ENCODE measurements around the gene PAAF1. TPM values are rescaled to one million over a fixed set of nuclear protein-coding genes. Genes with fewer than 3 reads are reported as not detected.

Gene PAAF1
- total and polyA plus RNA-seq, 2 experiments from 2014 or later, result 13.6 to 18.1 TPM

- TF ChIP-seq, protein P1, sequence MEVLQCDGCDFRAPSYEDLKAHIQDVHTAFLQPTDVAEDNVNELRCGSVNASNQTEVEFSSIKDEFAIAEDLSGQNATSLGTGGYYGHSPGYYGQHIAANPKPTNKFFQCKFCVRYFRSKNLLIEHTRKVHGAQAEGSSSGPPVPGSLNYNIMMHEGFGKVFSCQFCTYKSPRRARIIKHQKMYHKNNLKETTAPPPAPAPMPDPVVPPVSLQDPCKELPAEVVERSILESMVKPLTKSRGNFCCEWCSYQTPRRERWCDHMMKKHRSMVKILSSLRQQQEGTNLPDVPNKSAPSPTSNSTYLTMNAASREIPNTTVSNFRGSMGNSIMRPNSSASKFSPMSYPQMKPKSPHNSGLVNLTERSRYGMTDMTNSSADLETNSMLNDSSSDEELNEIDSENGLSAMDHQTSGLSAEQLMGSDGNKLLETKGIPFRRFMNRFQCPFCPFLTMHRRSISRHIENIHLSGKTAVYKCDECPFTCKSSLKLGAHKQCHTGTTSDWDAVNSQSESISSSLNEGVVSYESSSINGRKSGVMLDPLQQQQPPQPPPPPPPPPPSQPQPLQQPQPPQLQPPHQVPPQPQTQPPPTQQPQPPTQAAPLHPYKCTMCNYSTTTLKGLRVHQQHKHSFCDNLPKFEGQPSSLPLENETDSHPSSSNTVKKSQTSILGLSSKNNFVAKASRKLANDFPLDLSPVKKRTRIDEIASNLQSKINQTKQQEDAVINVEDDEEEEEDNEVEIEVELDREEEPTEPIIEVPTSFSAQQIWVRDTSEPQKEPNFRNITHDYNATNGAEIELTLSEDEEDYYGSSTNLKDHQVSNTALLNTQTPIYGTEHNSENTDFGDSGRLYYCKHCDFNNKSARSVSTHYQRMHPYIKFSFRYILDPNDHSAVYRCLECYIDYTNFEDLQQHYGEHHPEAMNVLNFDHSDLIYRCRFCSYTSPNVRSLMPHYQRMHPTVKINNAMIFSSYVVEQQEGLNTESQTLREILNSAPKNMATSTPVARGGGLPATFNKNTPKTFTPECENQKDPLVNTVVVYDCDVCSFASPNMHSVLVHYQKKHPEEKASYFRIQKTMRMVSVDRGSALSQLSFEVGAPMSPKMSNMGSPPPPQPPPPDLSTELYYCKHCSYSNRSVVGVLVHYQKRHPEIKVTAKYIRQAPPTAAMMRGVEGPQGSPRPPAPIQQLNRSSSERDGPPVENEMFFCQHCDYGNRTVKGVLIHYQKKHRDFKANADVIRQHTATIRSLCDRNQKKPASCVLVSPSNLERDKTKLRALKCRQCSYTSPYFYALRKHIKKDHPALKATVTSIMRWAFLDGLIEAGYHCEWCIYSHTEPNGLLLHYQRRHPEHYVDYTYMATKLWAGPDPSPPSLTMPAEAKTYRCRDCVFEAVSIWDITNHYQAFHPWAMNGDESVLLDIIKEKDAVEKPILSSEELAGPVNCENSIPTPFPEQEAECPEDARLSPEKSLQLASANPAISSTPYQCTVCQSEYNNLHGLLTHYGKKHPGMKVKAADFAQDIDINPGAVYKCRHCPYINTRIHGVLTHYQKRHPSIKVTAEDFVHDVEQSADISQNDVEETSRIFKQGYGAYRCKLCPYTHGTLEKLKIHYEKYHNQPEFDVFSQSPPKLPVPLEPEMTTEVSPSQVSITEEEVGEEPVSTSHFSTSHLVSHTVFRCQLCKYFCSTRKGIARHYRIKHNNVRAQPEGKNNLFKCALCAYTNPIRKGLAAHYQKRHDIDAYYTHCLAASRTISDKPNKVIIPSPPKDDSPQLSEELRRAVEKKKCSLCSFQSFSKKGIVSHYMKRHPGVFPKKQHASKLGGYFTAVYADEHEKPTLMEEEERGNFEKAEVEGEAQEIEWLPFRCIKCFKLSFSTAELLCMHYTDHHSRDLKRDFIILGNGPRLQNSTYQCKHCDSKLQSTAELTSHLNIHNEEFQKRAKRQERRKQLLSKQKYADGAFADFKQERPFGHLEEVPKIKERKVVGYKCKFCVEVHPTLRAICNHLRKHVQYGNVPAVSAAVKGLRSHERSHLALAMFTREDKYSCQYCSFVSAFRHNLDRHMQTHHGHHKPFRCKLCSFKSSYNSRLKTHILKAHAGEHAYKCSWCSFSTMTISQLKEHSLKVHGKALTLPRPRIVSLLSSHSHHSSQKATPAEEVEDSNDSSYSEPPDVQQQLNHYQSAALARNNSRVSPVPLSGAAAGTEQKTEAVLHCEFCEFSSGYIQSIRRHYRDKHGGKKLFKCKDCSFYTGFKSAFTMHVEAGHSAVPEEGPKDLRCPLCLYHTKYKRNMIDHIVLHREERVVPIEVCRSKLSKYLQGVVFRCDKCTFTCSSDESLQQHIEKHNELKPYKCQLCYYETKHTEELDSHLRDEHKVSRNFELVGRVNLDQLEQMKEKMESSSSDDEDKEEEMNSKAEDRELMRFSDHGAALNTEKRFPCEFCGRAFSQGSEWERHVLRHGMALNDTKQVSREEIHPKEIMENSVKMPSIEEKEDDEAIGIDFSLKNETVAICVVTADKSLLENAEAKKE (CRISPR knock-in tag; IDR thresholded peaks at IDR 0.05), result no peak
- no peak for TF ChIP-seq JUNB (IDR thresholded peaks at IDR 0.05; ENCODE audit: unreplicated experiment)
Measured at GRCh38 chr11:73888244-73888643, 11.4 kb downstream of the PAAF1 start (continued).

- Mint-ChIP-seq H3K27ac (no peak overlapping the region), H3K36me3 (ENCODE audit: low read depth) (peaks cover 9% of the 10 kb centered on the region), H3K27me3 (ENCODE audit: insufficient read depth, low read depth, poor library complexity) (peaks cover 2% of the 10 kb centered on the region), H3K9me3 (no peaks in the 10 kb centered on the region), H3K4me1 (no peaks in the 10 kb centered on the region), H3K4me3 (no peak overlapping the region)
- no peaks in the 10 kb centered on the region for H3K4me1 ChIP-seq (ENCODE audit: insufficient read depth)
- H3F3A ChIP-seq (replicated peaks; ENCODE audit: low read depth), result no peaks in the 10 kb centered on the region
- no peaks in the 10 kb centered on the region; the same call in 1 of the 2 replicates for H4K20me1 ChIP-seq (replicated peaks; ENCODE audit: insufficient read depth)
- H3K27ac ChIP-seq (ENCODE audit: low read depth), result no peak overlapping the region
- DNase-seq (ENCODE audit: low spot score) (no peak), ATAC-seq (no peak)
- peaks cover 6% of the 10 kb centered on the region; the same call in 1 of the 2 replicates for H3K36me3 ChIP-seq (ENCODE audit: insufficient read depth)
- no peak overlapping the region for H3K4me2 ChIP-seq
- no peak overlapping the region for H3K4me3 ChIP-seq
- no peaks in the 10 kb centered on the region for H3K79me2 ChIP-seq (replicated peaks; ENCODE audit: insufficient read depth)
- no peak for TF ChIP-seq EZH2 (IDR thresholded peaks at IDR 0.05; ENCODE audit: low read depth, unreplicated experiment)
- TF ChIP-seq STAT1 (IDR thresholded peaks at IDR 0.05; ENCODE audit: unreplicated experiment), result no peak
- TF ChIP-seq, protein P2, sequence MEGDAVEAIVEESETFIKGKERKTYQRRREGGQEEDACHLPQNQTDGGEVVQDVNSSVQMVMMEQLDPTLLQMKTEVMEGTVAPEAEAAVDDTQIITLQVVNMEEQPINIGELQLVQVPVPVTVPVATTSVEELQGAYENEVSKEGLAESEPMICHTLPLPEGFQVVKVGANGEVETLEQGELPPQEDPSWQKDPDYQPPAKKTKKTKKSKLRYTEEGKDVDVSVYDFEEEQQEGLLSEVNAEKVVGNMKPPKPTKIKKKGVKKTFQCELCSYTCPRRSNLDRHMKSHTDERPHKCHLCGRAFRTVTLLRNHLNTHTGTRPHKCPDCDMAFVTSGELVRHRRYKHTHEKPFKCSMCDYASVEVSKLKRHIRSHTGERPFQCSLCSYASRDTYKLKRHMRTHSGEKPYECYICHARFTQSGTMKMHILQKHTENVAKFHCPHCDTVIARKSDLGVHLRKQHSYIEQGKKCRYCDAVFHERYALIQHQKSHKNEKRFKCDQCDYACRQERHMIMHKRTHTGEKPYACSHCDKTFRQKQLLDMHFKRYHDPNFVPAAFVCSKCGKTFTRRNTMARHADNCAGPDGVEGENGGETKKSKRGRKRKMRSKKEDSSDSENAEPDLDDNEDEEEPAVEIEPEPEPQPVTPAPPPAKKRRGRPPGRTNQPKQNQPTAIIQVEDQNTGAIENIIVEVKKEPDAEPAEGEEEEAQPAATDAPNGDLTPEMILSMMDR (conservative IDR thresholded peaks at IDR 0.05; ENCODE audit: low read depth in 2 of 2), result no peak
- TF ChIP-seq, protein P1 (CRISPR knock-in tag; IDR thresholded peaks at IDR 0.05), result no peak
- no peak overlapping the region for H2AFZ ChIP-seq
- no peaks in the 10 kb centered on the region for H3K9me2 ChIP-seq (ENCODE audit: insufficient read depth)
- no peaks in the 10 kb centered on the region for H3K27me3 ChIP-seq (ENCODE audit: insufficient read depth)
Measured at GRCh38 chr11:73889019-73889418, 12.2 kb downstream of the PAAF1 start.
